HepG2 (cell line): ENCODE results near the gene NOX3. TPM values are rescaled to one million over a fixed set of nuclear protein-coding genes. Genes with fewer than 3 reads are reported as not detected.

Source experiments
- CREBL2 ChIP-seq: sonication (generic); formaldehyde crosslinking; IDR thresholded peaks from 2 replicates; pipeline ENCODE4 v1.8.1; 2023; ENCODE audit warnings: missing genetic modification reagents, mild to moderate bottlenecking, borderline replicate concordance
- FOXP4 ChIP-seq: sonication (generic); formaldehyde crosslinking; IDR thresholded peaks from 2 replicates; pipeline ENCODE4 v1.4.0; 2020; ENCODE audit warnings: missing genetic modification reagents
- GTF2F1 ChIP-seq: fragments of 150-350 bp; IDR thresholded peaks from 2 replicates; pipeline ENCODE4 v1.6.1; 2014; ENCODE audit warnings: low read length
- HDAC6 ChIP-seq: fragments of 200-600 bp; sonication (generic); IDR thresholded peaks from 2 replicates; pipeline ENCODE4 v1.7.0; 2017; ENCODE audit warnings: mild to moderate bottlenecking, antibody characterized with exemption, low read length, low read depth
- HOXA3 ChIP-seq: sonication (generic); formaldehyde crosslinking; IDR thresholded peaks from 2 replicates; pipeline ENCODE4 v1.5.0; 2020; ENCODE audit warnings: missing genetic modification reagents
- MYC ChIP-seq: sonication (generic); formaldehyde crosslinking; IDR thresholded peaks from 2 replicates; pipeline ENCODE4 v1.9.0; 2021; ENCODE audit warnings: missing genetic modification reagents, borderline replicate concordance
- NFYB ChIP-seq: sonication (generic); formaldehyde crosslinking; IDR thresholded peaks from 2 replicates; pipeline ENCODE4 v1.4.0; 2020; ENCODE audit warnings: missing genetic modification reagents
- PRPF4 ChIP-seq: fragments of 200-400 bp; formaldehyde crosslinking; IDR thresholded peaks from 2 replicates; pipeline ENCODE4 v1.6.1; 2016; ENCODE audit warnings: low read length, low read depth; ENCODE audit not compliant: poor library complexity, severe bottlenecking
- RBM39 ChIP-seq: fragments of 200-400 bp; formaldehyde crosslinking; IDR thresholded peaks from one replicate; pipeline ENCODE4 v1.6.1; 2018; ENCODE audit warnings: antibody characterized with exemption, mild to moderate bottlenecking, low read depth, low read length; ENCODE audit not compliant: poor library complexity, severe bottlenecking
- REPIN1 ChIP-seq: sonication (generic); formaldehyde crosslinking; IDR thresholded peaks from 2 replicates; pipeline ENCODE4 v1.8.0; 2022; ENCODE audit warnings: missing genetic modification reagents, low read depth, mild to moderate bottlenecking, borderline replicate concordance
- TCF12 ChIP-seq, 2 experiments: fragments of 450-650 bp in 1 of 2; sonication (generic) in 1 of 2; formaldehyde crosslinking in 1 of 2; IDR thresholded peaks; 2 replicates each; pipeline versions ENCODE4 v1.6.1 to v1.8.0; 2017 to 2022; ENCODE audit warnings: antibody characterized with exemption in 1 of 2, mild to moderate bottlenecking in 1 of 2, missing genetic modification reagents in 1 of 2, moderate library complexity in 1 of 2
- TEAD3 ChIP-seq: optimal IDR thresholded peaks from 2 replicates; pipeline ENCODE3; 2016; ENCODE audit warnings: borderline replicate concordance
- THAP11 ChIP-seq: IDR thresholded peaks from 2 replicates; pipeline ENCODE4 v1.6.1; 2016; ENCODE audit warnings: missing biosample characterization, missing genetic modification reagents
- ZEB1 ChIP-seq: IDR thresholded peaks from 2 replicates; pipeline ENCODE4 v1.6.1; 2012; ENCODE audit warnings: mild to moderate bottlenecking, low read depth, inconsistent platforms; ENCODE audit not compliant: insufficient replicate concordance
- ZNF143 ChIP-seq: sonication (generic); formaldehyde crosslinking; IDR thresholded peaks from 2 replicates; pipeline ENCODE4 v1.4.0; 2020; ENCODE audit warnings: missing genetic modification reagents
- ZNF235 ChIP-seq: sonication (generic); formaldehyde crosslinking; IDR thresholded peaks from 2 replicates; pipeline ENCODE4 v1.8.1; 2023; ENCODE audit warnings: mild to moderate bottlenecking, missing genetic modification reagents, borderline replicate concordance
- ZNF460 ChIP-seq: sonication (generic); formaldehyde crosslinking; IDR thresholded peaks from 2 replicates; pipeline ENCODE4 v1.5.1; 2020; ENCODE audit warnings: missing genetic modification reagents, mild to moderate bottlenecking, borderline replicate concordance
- ZNF660 ChIP-seq: sonication (generic); formaldehyde crosslinking; IDR thresholded peaks from 2 replicates; pipeline ENCODE4 v1.5.1; 2020; ENCODE audit warnings: mild to moderate bottlenecking, low read depth, missing genetic modification reagents, borderline replicate concordance
- polyA plus RNA-seq, 8 experiments: library from polyadenylated mRNA; depleted of rRNA in 3 of 8; stranded (reverse) in 7 of 8; unstranded in 1 of 8; fragments of >200 nt; fragmentation: Illumina TruSeq in 4 of 8; extraction: Trizol in 4 of 8; gene quantifications; 2 replicates each; pipeline versions ENCODE4 v1.2.1 to v1.2.3, GENCODE V29; 2011 to 2016; ENCODE audit warnings: low read depth in 4 of 8, missing spikeins in 1 of 8, mixed read lengths in 1 of 8; ENCODE audit not compliant: insufficient read depth in 1 of 8
- total RNA-seq, 5 experiments: library from RNA; depleted of rRNA; stranded (reverse); fragments of >200 nt; fragmentation: Illumina TruSeq; extraction: Trizol; gene quantifications; 2 replicates each; pipeline ENCODE4 v1.2.3, GENCODE V29; 2016; ENCODE audit warnings: low read depth in 1 of 5
- TF ChIP-seq, protein P1 (sequence below): sonication (generic); formaldehyde crosslinking; IDR thresholded peaks from 2 replicates; pipeline ENCODE4 v1.8.0; 2022; ENCODE audit warnings: missing genetic modification reagents, mild to moderate bottlenecking, moderate library complexity, borderline replicate concordance
- TF ChIP-seq, protein P2 (sequence below): IDR thresholded peaks from 2 replicates; pipeline ENCODE4 v1.6.1; 2018; ENCODE audit warnings: missing genetic modification reagents, mild to moderate bottlenecking, missing compliant biosample characterization
- TF ChIP-seq, protein P3 (sequence below): sonication (generic); formaldehyde crosslinking; IDR thresholded peaks from 2 replicates; pipeline ENCODE4 v1.4.0; 2020; ENCODE audit warnings: missing genetic modification reagents, mild to moderate bottlenecking, borderline replicate concordance

NOX3 gene
- total and polyA plus RNA-seq, 2 of the 13 experiments (the other 11 are each of a cell fraction or from before 2014, with no cell fraction given), result 0.09 to 0.18 TPM

GRCh38 chr6:155486721-155487294, 31.2 kb upstream of the NOX3 start (continued):
- TF ChIP-seq RBM39 (no peak), PRPF4 (no peak), ZNF235 (CRISPR knock-in tag) (no peak), NFYB (no peak), FOXP4 (CRISPR knock-in tag) (peak; percentile 99), ZNF460 (no peak; the same call in 1 of the 2 replicates), MYC (CRISPR knock-in tag) (no peak), TEAD3 (CRISPR knock-in tag) (peak; percentile 97), REPIN1 (CRISPR knock-in tag) (peak; percentile 50; the same call in 1 of the 2 replicates), ZNF660 (CRISPR knock-in tag) (no peak), HOXA3 (CRISPR knock-in tag) (peak; percentile 85), ZNF143 (no peak), CREBL2 (no peak), GTF2F1 (no peak), THAP11 (CRISPR knock-in tag) (peak; percentile 83), HDAC6 (no peak), TCF12 (IDR thresholded peaks at IDR 0.05) (no peak), TCF12 (CRISPR knock-in tag; IDR thresholded peaks at IDR 0.05) (peak; percentile 100), ZEB1 (peak; percentile 58)
- TF ChIP-seq, protein P1, sequence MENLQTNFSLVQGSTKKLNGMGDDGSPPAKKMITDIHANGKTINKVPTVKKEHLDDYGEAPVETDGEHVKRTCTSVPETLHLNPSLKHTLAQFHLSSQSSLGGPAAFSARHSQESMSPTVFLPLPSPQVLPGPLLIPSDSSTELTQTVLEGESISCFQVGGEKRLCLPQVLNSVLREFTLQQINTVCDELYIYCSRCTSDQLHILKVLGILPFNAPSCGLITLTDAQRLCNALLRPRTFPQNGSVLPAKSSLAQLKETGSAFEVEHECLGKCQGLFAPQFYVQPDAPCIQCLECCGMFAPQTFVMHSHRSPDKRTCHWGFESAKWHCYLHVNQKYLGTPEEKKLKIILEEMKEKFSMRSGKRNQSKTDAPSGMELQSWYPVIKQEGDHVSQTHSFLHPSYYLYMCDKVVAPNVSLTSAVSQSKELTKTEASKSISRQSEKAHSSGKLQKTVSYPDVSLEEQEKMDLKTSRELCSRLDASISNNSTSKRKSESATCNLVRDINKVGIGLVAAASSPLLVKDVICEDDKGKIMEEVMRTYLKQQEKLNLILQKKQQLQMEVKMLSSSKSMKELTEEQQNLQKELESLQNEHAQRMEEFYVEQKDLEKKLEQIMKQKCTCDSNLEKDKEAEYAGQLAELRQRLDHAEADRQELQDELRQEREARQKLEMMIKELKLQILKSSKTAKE, result peak; percentile 95
- TF ChIP-seq, protein P2, sequence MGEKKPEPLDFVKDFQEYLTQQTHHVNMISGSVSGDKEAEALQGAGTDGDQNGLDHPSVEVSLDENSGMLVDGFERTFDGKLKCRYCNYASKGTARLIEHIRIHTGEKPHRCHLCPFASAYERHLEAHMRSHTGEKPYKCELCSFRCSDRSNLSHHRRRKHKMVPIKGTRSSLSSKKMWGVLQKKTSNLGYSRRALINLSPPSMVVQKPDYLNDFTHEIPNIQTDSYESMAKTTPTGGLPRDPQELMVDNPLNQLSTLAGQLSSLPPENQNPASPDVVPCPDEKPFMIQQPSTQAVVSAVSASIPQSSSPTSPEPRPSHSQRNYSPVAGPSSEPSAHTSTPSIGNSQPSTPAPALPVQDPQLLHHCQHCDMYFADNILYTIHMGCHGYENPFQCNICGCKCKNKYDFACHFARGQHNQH (CRISPR knock-in tag), result peak; percentile 89
- TF ChIP-seq, protein P3, sequence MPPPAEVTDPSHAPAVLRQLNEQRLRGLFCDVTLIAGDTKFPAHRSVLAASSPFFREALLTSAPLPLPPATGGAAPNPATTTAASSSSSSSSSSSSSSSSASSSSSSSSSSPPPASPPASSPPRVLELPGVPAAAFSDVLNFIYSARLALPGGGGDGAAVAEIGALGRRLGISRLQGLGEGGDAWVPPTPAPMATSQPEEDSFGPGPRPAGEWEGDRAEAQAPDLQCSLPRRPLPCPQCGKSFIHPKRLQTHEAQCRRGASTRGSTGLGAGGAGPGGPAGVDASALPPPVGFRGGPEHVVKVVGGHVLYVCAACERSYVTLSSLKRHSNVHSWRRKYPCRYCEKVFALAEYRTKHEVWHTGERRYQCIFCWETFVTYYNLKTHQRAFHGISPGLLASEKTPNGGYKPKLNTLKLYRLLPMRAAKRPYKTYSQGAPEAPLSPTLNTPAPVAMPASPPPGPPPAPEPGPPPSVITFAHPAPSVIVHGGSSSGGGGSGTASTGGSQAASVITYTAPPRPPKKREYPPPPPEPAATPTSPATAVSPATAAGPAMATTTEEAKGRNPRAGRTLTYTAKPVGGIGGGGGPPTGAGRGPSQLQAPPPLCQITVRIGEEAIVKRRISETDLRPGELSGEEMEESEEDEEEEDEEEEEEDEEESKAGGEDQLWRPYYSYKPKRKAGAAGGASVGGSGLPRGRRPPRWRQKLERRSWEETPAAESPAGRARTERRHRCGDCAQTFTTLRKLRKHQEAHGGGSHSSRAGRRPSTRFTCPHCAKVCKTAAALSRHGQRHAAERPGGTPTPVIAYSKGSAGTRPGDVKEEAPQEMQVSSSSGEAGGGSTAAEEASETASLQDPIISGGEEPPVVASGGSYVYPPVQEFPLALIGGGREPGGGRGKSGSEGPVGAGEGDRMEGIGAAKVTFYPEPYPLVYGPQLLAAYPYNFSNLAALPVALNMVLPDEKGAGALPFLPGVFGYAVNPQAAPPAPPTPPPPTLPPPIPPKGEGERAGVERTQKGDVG (CRISPR knock-in tag), result no peak
